Ecto neural progenitor cell (in vitro differentiated cells): Measurements from ENCODE around the gene ARHGAP44.
A peak's percentile ranks its signal among the peaks of the same experiment; 100 is the strongest.

Experiments used
- DNase-seq: peaks from one replicate; pipeline ENCODE4 v3.0.0-alpha.2; 2018; ENCODE audit warnings: low spot score

ARHGAP44 gene, protein sequence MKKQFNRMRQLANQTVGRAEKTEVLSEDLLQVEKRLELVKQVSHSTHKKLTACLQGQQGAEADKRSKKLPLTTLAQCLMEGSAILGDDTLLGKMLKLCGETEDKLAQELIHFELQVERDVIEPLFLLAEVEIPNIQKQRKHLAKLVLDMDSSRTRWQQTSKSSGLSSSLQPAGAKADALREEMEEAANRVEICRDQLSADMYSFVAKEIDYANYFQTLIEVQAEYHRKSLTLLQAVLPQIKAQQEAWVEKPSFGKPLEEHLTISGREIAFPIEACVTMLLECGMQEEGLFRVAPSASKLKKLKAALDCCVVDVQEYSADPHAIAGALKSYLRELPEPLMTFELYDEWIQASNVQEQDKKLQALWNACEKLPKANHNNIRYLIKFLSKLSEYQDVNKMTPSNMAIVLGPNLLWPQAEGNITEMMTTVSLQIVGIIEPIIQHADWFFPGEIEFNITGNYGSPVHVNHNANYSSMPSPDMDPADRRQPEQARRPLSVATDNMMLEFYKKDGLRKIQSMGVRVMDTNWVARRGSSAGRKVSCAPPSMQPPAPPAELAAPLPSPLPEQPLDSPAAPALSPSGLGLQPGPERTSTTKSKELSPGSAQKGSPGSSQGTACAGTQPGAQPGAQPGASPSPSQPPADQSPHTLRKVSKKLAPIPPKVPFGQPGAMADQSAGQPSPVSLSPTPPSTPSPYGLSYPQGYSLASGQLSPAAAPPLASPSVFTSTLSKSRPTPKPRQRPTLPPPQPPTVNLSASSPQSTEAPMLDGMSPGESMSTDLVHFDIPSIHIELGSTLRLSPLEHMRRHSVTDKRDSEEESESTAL

DNA sequence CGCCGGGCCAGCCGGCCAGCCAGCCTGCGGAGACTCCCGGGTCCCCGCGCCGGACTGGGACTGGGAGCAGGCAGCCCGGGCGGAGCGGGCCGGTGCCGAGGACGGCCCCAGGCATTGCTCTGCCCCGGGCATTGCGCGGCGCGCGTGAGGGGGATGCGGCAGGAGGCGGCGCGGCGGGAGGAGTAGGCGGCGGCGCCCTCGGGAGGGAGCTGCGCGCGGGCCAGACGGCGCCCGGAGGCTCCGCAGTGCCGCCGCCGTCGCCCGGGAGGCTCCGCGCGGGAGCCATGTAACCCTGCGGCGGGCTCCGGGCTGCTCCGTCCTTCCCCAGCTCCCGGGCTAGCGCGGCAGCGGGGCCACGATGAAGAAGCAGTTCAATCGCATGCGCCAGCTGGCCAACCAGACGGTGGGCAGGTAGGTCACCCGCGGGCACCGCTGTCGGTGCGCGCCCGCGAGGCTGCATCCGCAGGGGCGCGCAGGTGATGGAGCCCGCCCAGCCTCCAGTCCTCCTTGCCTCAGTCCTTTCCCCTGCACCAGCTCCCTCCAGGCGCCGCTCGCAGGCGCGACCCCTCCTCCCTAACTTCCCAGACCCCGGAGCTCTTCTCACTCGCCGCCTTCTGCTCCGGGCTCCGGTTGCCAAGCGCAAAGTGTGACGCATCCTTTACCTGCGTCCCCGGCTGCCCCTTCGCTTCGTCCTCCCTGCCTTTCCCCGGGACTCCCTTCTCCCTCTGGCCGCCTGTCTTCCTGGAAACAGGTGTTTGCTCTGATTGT, at the start of gene ARHGAP44:
ARHGAP44 (plus strand) TSS at position 18 of the 768 bp plus-strand sequence; CDS start at position 359, 341 bp downstream.
- peak; percentile 90 for DNase-seq

DNA sequence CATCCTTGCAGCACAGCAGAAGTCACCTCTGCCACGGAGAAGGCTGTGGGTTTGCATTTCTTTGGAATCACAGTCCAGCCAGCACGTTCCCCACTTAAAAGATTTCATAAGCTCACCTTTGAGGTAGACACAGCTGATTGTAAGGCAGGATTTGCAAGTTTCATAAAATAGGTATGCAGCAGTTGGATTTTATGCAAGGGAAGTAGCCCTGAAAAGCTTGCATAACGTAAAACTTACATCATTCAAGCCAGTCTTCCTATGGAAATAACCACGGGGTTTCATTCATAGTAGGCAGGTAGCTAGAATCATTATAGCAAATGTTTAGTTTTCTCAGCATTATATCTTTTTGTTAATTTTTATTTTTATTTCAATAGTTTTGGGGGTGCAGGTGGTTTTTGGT, 49.8 kb upstream of the ARHGAP44 start:
- no peak for DNase-seq

DNA sequence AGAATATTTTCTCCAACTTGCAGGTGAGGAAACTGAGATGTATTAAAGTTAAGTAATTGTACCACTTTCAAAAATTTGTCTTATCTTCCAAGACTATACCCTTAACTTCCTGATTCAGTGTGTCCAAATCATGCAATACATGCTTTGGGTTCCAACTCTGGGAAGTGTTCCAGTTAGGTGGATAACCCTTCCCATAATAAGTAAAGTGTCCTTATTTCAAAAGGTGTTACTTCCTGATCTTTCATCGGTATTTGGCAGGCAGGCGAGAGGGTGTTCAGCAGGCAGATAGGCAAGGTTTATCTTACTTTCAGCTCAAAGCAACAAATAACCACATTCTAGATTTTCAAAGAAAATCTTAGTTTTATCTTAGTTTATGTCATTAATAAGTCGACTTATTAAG, 46.3 kb upstream of the ARHGAP44 start:
- DNase-seq = no peak

DNA sequence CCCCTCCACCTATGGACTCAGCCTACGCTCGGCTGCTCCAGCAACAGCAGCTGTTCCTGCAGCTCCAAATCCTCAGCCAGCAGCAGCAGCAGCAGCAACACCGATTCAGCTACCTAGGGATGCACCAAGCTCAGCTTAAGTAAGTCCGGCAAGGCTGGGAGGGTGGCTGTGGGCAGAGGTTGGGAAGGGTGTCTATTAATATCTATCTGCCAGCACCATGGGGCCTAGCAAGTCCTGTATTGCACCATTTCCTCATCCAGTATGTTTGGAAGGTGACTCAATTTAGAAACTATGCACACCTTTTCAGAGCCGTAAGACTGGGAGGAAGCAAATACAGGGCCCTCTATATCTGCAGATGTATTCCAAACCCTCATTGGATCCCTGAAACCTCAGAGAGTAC, 45.0 kb upstream of the ARHGAP44 start:
- DNase-seq = no peak

DNA sequence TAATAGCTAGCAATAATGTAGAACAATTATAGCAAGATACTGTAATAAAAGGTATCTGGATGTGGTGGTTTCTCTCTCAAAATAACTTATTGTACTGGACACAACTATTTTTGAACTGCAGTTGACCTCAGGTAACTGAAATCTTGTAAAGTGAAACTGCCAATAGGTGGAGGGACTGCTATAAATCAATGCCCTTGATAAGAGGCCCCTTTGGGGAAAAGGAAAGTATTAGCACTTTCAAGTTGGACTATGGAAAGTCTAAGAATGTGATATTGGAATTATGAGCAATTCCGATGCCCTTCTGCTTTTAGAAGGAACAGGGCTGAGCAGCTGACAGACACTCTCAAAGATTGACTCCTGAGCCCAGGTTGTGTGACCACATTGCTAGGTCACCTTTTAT, 44.5 kb upstream of the ARHGAP44 start:
- no peak for DNase-seq

DNA sequence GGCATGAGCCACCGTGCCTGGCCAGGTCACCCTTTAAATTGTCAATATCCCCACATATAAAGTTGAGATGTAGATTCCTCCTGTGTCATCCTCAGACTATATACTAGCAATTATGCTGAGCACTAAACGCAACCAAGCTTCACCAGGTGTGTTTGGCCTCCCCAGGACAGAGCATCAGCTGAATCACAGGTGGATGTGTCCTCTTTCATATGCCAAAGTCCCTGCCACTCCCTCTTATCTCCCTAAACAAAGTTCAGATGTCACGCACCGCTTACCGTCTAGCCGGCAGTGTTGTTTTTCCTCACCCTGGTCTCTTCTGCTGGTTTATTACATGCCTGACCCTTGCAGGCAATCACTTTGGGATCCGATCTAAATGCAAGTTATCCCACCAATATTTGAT, 43.8 kb upstream of the ARHGAP44 start:
- no peak for DNase-seq

DNA sequence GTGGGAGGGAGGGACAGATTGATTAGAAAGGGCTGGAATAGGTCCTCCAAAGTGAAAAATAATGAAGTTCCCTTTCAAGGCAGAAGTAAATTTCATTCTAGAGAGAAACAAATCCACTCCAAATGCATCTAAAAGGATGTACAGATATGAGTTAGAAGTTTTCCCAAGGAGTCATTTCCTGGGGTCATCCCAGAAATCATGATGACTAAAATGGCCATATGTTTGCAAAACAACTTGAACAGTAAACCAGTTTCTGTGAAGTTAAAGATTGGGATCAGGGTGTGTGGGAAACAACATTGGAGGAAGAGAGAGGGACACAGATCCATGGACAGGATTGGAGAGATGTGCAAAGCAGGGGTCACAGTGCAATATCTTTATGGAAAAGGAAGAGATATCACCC, 32.5 kb upstream of the ARHGAP44 start:
- no peak for DNase-seq

DNA sequence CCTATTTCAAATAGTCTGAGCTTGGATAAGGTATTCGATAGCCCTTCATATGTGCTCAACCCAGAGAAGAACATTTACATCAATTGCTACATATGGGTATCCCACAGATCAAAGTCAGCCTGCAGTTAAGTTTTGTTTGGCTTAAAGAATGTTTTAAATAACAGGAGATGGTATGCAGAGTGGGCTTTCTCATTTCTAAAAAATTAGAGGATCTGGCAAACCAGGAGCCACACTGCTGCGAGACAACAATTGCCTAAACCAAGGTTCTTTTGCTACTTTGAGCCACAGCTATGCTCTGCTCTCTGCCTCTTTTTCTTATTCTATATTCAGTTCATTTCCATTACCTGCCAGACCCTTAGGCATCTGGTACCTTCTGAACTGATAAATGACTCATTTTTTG, 30.2 kb upstream of the ARHGAP44 start:
- no peak for DNase-seq

DNA sequence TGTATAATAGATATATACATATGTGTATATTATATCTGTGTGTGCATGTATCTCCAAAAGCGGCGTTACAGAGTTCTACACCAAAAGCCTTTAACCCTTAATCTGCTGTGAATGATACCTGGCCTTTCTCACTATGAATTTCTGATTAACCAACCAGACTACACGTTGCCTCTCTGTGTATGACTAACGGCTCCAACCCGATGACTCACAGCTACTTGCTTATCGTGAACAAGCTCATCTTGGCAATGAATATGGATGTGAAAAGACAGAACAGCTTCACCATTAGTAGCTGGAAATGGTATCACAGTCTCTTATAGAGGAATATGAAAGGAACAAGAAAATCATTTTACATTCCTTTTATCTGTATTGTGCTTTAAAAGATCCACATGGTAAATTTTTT, 23.8 kb upstream of the ARHGAP44 start:
- DNase-seq = no peak

DNA sequence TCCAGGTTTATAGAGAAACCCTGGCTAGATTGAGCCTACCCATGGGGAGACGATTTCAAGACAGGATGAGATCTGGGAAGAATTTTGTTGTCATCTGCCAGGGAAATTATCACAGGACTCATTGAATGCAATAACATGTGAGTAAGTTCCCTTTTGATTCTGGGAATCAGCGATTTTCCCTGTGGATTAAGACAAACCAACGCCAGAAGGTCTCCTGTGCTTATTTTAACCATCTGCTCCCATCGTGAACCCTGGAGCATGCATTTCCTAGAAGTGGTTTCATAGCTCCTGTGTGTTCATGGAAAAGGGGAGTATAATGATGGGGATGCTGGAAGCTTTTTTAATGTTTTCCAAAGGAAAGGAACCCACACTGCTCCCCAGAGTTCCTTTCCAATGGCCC, 21.0 kb upstream of the ARHGAP44 start:
- no peak for DNase-seq

DNA sequence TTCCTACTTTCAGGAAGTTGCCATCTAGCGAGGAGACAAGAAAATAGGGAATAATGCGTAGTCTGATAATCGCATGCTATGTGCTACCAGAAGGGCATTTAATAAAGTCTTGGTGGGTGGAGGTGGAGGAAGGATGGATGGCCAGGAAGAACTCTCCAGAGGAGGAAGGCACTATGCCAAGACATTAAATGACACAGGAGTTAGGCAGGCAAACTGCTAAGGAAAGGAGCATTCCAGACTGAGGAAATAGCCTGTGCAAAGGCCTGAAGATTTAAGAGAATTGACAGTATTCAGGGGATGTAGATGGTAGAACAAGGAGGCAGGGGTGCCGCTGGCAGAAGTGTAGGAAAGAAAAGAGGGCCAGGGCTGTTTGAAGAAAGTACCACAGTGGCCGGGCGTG, 19.3 kb upstream of the ARHGAP44 start:
- DNase-seq = no peak

DNA sequence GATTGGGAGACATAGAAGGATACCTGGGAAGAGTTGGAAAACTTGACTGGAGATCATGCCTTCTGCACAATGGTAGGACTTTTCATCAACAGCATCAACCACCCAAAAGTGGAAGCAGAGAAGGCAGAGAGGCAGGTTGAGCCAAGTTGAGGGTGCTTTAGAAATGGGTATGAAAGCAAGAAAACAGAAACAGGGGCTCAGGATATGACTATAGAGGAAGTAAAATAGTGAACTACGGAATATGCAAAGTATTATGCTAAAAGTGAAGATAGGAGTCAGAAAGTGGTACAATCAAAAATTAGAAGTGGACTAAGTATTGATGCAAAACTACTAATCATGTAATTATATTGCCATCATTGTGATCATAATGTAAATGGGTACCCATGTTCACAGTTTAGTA, 16.1 kb upstream of the ARHGAP44 start:
- DNase-seq = no peak

DNA sequence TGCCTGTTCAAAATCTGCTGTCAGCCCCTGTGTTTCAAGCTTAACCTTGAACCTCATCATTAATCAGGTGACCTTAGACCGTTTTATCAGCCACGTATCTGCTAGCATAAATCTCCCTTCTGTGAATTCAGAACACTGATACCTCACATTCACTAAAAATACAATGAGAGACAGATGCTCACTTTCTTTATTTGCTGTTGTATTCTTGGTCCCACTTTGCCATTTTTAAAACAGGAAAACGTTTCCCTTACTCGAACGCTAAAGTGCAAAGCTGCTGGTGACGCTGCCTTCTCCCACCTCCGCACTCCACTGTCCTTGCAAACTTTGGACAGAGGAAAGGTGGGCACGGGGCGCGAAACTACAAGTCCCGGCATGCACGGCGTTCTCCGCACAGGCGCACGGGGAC, 220 bp upstream of the ARHGAP44 start:
- DNase-seq = no peak

DNA sequence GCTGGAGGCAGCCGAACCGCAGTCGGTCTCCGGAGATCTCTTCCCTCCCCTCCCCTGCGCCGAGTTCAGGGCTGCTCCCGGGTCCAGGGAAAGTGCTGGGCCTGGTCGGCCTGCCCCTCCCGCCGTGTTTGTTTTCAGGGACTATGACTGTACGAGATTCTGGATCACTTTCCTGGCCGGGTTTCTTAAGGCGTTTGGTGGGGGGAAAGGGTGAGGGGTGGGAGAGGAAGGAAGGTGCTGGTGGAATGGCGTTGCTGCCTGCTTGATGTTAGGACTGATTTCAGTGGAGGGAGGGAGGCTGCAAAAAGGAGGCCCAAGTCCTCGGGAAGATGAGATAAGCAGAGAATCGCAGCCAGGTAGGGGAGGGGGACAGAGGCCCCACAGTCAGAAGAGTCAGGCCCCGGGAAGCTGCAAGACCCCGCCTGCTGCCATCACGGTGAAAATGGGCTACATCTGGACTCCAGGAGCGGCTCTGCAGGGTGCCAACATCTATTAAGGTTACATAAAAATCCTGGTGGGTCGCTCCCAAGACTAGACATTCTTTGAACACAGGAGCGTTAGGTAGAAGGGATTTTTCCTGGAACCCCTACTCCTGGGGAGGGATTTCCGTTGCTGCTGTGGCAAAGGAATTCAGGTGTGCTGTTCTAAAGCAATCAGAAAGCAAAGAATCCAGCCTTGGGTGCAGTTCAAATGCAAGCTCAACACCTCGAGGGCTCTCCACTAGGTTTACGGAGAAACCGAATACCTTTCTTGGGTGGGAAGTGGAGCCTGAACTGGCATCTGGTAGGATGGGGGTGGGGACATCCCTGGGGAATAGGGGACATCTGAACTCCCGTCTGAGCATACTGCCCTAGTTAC, 1.2 kb downstream of the ARHGAP44 start:
- DNase-seq = no peak

DNA sequence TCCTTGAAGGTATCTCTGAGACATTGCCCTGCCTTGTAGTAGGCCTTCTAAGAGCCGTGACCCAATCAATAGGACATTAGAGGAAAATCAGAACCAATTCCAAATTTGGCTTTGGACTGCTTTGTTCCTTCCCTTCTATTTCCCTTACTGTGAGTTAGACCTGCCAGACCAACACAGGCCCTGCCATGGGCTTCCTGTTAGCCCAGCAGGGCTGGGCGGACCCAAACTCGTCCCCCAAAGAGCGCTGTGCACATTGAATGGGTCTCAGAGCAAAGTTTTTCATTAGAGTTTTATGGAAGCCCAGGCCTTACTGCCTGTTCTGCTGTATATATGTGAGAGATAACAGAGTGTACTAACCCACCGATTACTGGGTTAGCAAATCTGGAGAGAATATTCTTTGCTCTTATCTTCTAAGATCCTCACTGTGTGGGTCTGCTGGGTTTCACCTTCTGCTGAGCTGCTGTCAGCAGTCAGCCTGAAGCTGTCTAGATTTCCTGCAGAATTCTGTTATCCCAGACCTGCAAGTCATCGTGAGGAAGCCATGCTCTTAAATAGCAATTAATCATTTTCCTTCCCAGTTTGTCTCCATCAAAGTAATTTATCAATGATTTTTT, 5.7 kb downstream of the ARHGAP44 start:
- no peak for DNase-seq

DNA sequence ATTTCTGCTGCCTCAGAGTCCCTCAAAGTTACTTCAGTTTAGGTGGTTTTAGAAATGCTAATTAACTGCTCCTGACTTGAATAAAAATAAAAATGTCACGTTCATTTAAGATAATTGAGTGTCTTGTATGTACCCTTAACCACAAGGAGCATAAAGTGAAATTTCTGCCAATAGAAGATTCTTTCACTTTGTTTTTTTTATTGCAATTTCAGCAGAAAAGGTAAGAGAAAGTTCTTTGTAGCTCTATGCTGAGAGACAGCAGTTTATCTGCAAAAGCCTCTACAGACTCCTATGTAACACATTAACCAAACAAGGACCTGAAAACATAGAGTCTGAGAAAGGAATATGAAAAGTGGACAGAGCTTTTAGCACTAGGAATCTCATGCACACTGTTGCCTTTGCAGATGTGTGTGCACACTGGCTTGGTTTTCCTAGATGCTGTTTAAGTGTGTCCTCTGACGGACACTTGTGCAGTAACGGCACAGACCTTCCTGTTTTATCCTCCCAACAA, 11.6 kb downstream of the ARHGAP44 start:
- DNase-seq = no peak

DNA sequence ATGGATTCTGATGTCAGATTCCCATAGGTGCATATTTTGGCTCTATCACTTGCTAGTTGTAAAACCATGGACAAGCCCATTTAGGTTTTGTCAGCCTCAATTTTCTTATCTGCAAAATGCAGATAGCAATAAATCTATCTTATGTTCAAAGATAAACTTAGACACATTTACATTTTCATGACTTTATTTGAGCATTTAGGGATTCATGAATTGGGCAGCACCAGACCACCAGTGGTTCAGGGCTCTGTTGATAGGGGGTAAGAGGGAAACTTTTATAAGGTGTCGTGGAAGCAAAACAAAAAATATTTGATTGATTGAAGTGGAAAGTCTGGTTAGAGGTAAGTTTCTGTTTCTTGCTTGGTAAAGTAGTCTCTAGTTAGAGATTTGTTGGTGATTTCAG, 17.3 kb downstream of the ARHGAP44 start:
- DNase-seq = no peak

DNA sequence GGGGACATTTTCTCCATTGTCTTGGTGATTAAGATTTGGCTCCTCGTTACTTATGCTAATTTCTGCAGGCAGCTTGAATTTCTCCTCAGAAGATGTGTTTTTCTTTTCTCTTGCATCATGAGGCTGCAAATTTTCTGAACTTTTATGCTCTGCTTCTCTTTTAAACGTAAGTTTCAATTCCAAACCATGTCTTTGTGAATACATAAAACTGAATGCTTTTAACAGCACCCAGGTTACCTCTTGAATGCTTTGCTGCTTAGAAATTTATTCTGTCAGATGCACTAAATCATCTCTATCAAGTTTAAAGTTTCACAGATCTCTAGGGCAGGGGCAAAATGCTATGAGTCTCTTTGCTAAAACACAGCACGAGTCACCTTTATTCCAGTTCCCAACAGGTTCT, 19.4 kb downstream of the ARHGAP44 start:
- DNase-seq = no peak

DNA sequence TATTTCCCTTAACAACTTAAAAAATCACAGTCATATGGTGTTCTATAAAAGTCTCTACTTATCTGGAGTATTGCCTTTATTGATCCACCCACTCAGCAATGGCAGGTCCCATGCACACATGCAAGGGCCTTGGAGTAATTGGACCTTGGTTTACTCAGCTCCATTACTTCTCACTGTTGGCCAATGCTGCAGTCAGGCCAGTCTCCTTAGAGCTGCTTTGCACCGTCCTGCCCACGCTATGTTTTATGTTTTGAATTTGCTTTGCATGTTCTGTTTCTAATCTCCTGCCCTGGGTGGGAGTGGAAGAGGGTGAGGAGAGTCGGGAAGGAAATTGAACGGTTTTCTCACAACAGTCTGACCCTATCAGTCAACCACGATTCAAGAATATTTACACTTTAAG, 23.6 kb downstream of the ARHGAP44 start:
- no peak for DNase-seq

DNA sequence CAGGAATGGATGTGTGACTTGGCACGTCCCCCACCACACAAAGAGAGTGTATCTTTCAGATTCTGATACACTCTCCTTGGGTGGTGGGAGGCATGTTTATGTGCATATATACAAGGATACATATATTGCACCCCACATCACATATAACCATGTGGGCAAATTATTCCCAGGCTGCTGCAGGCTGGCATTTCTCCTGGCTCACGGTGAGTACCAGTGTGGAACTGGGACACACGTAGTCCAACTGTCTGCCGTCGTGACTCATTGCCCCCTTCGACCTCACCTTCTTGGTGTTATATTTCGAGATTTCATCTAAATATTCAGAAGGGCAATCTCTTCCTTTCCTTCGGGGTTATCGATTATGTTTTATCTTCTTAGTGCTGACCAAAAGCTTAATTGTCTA, 24.4 kb downstream of the ARHGAP44 start:
- no peak for DNase-seq

DNA sequence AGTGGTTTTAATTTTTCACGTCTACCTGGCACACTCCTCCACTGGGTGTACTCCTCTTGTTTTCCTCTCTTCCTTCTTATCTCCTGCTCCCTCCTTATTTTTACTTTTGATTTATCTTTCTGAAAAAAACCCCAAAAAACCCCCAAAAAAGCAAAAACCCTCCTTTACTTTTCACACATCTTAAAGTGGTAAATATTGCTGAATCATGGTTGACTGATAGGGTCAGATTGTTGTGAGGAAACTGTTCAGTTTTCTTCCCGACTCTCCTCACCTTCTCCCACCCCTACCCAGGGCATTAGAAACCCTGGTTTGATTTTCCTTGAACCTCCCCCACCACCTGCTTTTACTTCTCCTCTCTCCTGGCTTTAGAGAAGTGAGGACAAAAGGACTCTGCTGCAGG, 25.4 kb downstream of the ARHGAP44 start:
- DNase-seq = no peak
